ENCODE results near the gene GRAP2. TPM values are rescaled to one million over a fixed set of nuclear protein-coding genes. Genes with fewer than 3 reads are reported as not detected.

The GRAP2 gene
- total RNA-seq, 4 donors from 2014 or later, result 0.27 to 7.2 (median 0.96) TPM

- no peak overlapping the region for H3K27ac ChIP-seq
- H3K9me3 ChIP-seq, result no peaks in the 10 kb centered on the region
- 78 to 80% methylated on average over 2 of the region's 2 CpGs for WGBS, 2 donors
- H3K36me3 ChIP-seq, result no peaks in the 10 kb centered on the region
- peaks cover 32 to 35% of the 10 kb centered on the region in 2 donors for H3K4me1 ChIP-seq
- no peaks in the 10 kb centered on the region for H3K27me3 ChIP-seq
- intact Hi-C loops (cut with DNase I), result no loop called here
- H3K4me3 ChIP-seq (replicated peaks in 1 of 3), result no peak overlapping the region
- TF ChIP-seq CTCF (IDR thresholded peaks at IDR 0.05), result no peak
- TF ChIP-seq POLR2A (IDR thresholded peaks at IDR 0.05), result no peak
- DNase-seq, result no peak
These were observed 30.4 kb downstream of the GRAP2 start for GRCh38 chr22:39931251-39931650.

- no peak for DNase-seq
- intact Hi-C loops (cut with DNase I), result no loop called here
- Histone ChIP-seq H3K27me3 (no peaks in the 10 kb centered on the region), H3K27ac (no peak overlapping the region), H3K9me3 (no peaks in the 10 kb centered on the region), H3K4me3 (replicated peaks in 1 of 3) (no peak overlapping the region), H3K4me1 (peaks cover 40 to 44% of the 10 kb centered on the region in 2 donors), H3K36me3 (no peaks in the 10 kb centered on the region)
- WGBS, 2 donors, result 85 to 89% methylated on average over 2 of the region's 2 CpGs
- no peak for TF ChIP-seq CTCF (IDR thresholded peaks at IDR 0.05)
- no peak for TF ChIP-seq POLR2A (IDR thresholded peaks at IDR 0.05)
These were observed 31.3 kb downstream of the GRAP2 start for GRCh38 chr22:39932166-39932565.

GRCh38 chr22:39932918-39933649 lies 32.2 kb downstream of the GRAP2 start:
- intact Hi-C loops (cut with DNase I), result no loop called here
- 66 to 70% methylated on average over 7 of the region's 7 CpGs for WGBS, 2 donors
- DNase-seq, result no peak

GRCh38 chr22:39933741-39934140 lies 32.9 kb downstream of the GRAP2 start:
- TF ChIP-seq CTCF (IDR thresholded peaks at IDR 0.05), result no peak
- no peak for TF ChIP-seq POLR2A (IDR thresholded peaks at IDR 0.05)
- Histone ChIP-seq H3K27ac (peak overlapping the region; percentile 8 to 43 (median 37)), H3K27me3 (no peaks in the 10 kb centered on the region), H3K4me3 (replicated peaks in 1 of 3) (no peak overlapping the region), H3K36me3 (no peaks in the 10 kb centered on the region), H3K9me3 (no peaks in the 10 kb centered on the region), H3K4me1 (peaks cover 34 to 41% of the 10 kb centered on the region in 2 donors)
- peak; percentile 74 to 77 for DNase-seq
- intact Hi-C loops (cut with DNase I), result no loop called here
- WGBS, 2 donors, result 38 to 52% methylated on average over 8 of the region's 8 CpGs

More at GRCh38 chr22:39932918-39933649, 32.2 kb downstream of the GRAP2 start:
- peak in 1 of 6 experiments; percentile 23 for TF ChIP-seq CTCF (IDR thresholded peaks at IDR 0.05)
- no peak for TF ChIP-seq POLR2A (IDR thresholded peaks at IDR 0.05)
- Histone ChIP-seq H3K36me3 (no peaks in the 10 kb centered on the region), H3K27ac (no peak overlapping the region), H3K27me3 (no peaks in the 10 kb centered on the region), H3K4me1 (peaks cover 40 to 47% of the 10 kb centered on the region in 2 donors), H3K4me3 (replicated peaks in 1 of 3) (no peak overlapping the region), H3K9me3 (no peaks in the 10 kb centered on the region)

GRCh38 chr22:39935116-39935515 lies 34.2 kb downstream of the GRAP2 start:
- peaks cover 33 to 40% of the 10 kb centered on the region in 2 donors for H3K4me1 ChIP-seq
- H3K4me3 ChIP-seq (replicated peaks in 1 of 3), result no peak overlapping the region
- intact Hi-C loops (cut with DNase I), result no loop called here
- H3K9me3 ChIP-seq, result no peaks in the 10 kb centered on the region
- no peak for DNase-seq
- no peaks in the 10 kb centered on the region for H3K36me3 ChIP-seq
- WGBS, 2 donors, result 68 to 69% methylated on average over 4 of the region's 4 CpGs
- H3K27me3 ChIP-seq, result no peaks in the 10 kb centered on the region
- H3K27ac ChIP-seq, result peak overlapping the region; percentile 16 to 74 (median 65)
- TF ChIP-seq CTCF (IDR thresholded peaks at IDR 0.05) (no peak), POLR2A (IDR thresholded peaks at IDR 0.05) (no peak)
